Liver (tissue), 3 donors: ENCODE results near the gene PNMA6E.

Source experiments
- EGR1 ChIP-seq, 2 donors: IDR thresholded peaks; 2 replicates each; pipeline ENCODE4 v1.6.1; 2016 to 2018; ENCODE audit warnings: antibody characterized with exemption in 2 of 2, low read depth in 2 of 2
- GABPA ChIP-seq, 2 donors: IDR thresholded peaks in 1 of 2; conservative IDR thresholded peaks in 1 of 2; 2 replicates each; pipeline ENCODE4 v1.6.1; 2016; ENCODE audit warnings: antibody characterized with exemption in 2 of 2, mild to moderate bottlenecking in 1 of 2, moderate library complexity in 1 of 2
- JUND ChIP-seq, 2 donors: IDR thresholded peaks; 2 replicates each; pipeline ENCODE4 v1.6.1; 2016; ENCODE audit warnings: antibody characterized with exemption in 2 of 2
- RAD21 ChIP-seq, 2 donors: IDR thresholded peaks; 2 replicates each; pipeline ENCODE4 v1.6.1; 2016; ENCODE audit warnings: antibody characterized with exemption in 2 of 2, mild to moderate bottlenecking in 2 of 2
- RXRA ChIP-seq, 2 donors: IDR thresholded peaks; 2 replicates each; pipeline ENCODE4 v1.6.1; 2017 to 2018; ENCODE audit warnings: antibody characterized with exemption in 2 of 2, mild to moderate bottlenecking in 1 of 2
- SP1 ChIP-seq: IDR thresholded peaks from 2 replicates; pipeline ENCODE4 v1.6.1; 2018; ENCODE audit warnings: antibody characterized with exemption, mild to moderate bottlenecking
- TAF1 ChIP-seq: conservative IDR thresholded peaks from 2 replicates; pipeline ENCODE4 v1.6.1; 2016; ENCODE audit warnings: antibody characterized with exemption, mild to moderate bottlenecking
- YY1 ChIP-seq: IDR thresholded peaks from 2 replicates; pipeline ENCODE4 v1.6.1; 2016; ENCODE audit warnings: antibody characterized with exemption, mild to moderate bottlenecking
- TF ChIP-seq, protein P1 (sequence below): fragments of 150-350 bp; IDR thresholded peaks from 2 replicates; pipeline ENCODE4 v1.5.1; 2017; ENCODE audit warnings: improper control_type of control experiment, low read depth, low read length; ENCODE audit not compliant: missing input control
- TF ChIP-seq, protein P2 (sequence below): IDR thresholded peaks from 2 replicates; pipeline ENCODE4 v1.6.1; 2016; ENCODE audit warnings: antibody characterized with exemption
- TF ChIP-seq, protein P3 (sequence below): IDR thresholded peaks from 2 replicates; pipeline ENCODE4 v1.6.1; 2016; ENCODE audit warnings: antibody characterized with exemption, mild to moderate bottlenecking
- TF ChIP-seq, protein P4 (sequence below): IDR thresholded peaks from 2 replicates; pipeline ENCODE4 v1.6.1; 2016; ENCODE audit warnings: antibody characterized with exemption
- donor health status: healthy.
- donor health status: healthy.

DNA sequence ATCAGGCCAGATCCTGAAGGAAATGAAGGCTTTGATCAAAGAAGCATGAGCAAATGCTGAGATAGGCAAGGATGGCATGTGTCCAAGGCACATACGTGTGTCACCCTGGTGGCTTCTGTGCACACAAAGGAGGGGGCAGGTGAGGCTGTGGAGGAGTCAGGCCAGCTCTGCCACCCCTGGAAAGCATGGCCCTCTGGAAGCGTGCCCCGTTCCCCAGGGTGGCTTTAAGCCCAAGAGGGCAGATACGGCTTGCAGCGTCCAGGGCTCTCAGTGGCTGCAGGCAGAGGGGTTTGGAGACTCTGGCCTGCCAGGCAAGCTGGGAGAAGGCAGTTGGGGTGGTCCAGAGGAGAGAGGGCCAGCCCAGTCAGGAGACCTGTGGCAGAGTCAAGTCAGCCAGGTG is 25.6 kb downstream of the PNMA6E start:
- TF ChIP-seq, protein P1, sequence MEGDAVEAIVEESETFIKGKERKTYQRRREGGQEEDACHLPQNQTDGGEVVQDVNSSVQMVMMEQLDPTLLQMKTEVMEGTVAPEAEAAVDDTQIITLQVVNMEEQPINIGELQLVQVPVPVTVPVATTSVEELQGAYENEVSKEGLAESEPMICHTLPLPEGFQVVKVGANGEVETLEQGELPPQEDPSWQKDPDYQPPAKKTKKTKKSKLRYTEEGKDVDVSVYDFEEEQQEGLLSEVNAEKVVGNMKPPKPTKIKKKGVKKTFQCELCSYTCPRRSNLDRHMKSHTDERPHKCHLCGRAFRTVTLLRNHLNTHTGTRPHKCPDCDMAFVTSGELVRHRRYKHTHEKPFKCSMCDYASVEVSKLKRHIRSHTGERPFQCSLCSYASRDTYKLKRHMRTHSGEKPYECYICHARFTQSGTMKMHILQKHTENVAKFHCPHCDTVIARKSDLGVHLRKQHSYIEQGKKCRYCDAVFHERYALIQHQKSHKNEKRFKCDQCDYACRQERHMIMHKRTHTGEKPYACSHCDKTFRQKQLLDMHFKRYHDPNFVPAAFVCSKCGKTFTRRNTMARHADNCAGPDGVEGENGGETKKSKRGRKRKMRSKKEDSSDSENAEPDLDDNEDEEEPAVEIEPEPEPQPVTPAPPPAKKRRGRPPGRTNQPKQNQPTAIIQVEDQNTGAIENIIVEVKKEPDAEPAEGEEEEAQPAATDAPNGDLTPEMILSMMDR: no peak
- TF ChIP-seq JUND (IDR thresholded peaks at IDR 0.05): no peak
- TF ChIP-seq RAD21 (IDR thresholded peaks at IDR 0.05): no peak
- no peak for TF ChIP-seq GABPA (IDR thresholded peaks at IDR 0.05 in 1 of 2, conservative IDR thresholded peaks at IDR 0.05 in 1 of 2)
- TF ChIP-seq, protein P2, sequence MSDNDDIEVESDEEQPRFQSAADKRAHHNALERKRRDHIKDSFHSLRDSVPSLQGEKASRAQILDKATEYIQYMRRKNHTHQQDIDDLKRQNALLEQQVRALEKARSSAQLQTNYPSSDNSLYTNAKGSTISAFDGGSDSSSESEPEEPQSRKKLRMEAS: no peak
- TF ChIP-seq YY1: no peak
- TF ChIP-seq, protein P3, sequence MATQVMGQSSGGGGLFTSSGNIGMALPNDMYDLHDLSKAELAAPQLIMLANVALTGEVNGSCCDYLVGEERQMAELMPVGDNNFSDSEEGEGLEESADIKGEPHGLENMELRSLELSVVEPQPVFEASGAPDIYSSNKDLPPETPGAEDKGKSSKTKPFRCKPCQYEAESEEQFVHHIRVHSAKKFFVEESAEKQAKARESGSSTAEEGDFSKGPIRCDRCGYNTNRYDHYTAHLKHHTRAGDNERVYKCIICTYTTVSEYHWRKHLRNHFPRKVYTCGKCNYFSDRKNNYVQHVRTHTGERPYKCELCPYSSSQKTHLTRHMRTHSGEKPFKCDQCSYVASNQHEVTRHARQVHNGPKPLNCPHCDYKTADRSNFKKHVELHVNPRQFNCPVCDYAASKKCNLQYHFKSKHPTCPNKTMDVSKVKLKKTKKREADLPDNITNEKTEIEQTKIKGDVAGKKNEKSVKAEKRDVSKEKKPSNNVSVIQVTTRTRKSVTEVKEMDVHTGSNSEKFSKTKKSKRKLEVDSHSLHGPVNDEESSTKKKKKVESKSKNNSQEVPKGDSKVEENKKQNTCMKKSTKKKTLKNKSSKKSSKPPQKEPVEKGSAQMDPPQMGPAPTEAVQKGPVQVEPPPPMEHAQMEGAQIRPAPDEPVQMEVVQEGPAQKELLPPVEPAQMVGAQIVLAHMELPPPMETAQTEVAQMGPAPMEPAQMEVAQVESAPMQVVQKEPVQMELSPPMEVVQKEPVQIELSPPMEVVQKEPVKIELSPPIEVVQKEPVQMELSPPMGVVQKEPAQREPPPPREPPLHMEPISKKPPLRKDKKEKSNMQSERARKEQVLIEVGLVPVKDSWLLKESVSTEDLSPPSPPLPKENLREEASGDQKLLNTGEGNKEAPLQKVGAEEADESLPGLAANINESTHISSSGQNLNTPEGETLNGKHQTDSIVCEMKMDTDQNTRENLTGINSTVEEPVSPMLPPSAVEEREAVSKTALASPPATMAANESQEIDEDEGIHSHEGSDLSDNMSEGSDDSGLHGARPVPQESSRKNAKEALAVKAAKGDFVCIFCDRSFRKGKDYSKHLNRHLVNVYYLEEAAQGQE: no peak
- no peak for TF ChIP-seq RXRA (IDR thresholded peaks at IDR 0.05)
- no peak for TF ChIP-seq SP1
- no peak for TF ChIP-seq EGR1 (IDR thresholded peaks at IDR 0.05; ENCODE audit: low read depth in 2 of 2)
- TF ChIP-seq, protein P4, sequence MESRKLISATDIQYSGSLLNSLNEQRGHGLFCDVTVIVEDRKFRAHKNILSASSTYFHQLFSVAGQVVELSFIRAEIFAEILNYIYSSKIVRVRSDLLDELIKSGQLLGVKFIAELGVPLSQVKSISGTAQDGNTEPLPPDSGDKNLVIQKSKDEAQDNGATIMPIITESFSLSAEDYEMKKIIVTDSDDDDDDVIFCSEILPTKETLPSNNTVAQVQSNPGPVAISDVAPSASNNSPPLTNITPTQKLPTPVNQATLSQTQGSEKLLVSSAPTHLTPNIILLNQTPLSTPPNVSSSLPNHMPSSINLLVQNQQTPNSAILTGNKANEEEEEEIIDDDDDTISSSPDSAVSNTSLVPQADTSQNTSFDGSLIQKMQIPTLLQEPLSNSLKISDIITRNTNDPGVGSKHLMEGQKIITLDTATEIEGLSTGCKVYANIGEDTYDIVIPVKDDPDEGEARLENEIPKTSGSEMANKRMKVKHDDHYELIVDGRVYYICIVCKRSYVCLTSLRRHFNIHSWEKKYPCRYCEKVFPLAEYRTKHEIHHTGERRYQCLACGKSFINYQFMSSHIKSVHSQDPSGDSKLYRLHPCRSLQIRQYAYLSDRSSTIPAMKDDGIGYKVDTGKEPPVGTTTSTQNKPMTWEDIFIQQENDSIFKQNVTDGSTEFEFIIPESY: no peak
- no peak for TF ChIP-seq TAF1
